Measurements from ENCODE around the gene RBM22. TPM values are rescaled to one million over a fixed set of nuclear protein-coding genes. Genes with fewer than 3 reads are reported as not detected.

Gene RBM22
- total RNA-seq, 1 donor from 2014 or later: 39.3 TPM

DNA sequence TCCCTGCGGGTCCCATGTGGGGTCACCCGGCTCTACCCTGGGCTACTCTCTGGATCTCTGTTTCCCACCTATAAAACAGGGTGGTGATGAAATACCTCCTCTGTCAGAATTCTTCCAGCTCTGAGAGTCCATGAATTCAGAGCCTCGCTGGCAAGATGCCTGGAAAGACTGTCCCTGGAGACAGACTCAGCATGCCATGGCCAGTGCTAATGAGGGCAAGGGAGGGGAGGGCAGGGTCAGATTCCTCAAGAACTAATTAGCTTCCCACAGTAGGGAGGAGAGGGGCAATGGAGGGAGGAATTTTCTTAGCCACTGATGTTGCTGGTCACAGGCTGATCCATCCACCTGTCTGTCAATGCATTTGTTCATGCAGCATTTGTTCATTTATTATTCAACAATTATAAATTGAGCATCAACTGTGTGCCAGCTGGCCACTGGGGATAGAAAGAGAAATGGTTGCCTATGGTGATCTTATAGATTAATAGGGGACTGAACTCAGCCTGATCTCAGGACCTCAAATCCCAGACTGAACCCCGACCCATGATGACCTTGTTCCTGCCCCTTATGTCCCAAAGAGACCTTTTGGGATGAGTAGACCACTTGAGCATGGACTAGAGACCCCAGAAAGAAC, 55.7 kb downstream of the RBM22 start:
- Mint-ChIP-seq H3K4me1 (ENCODE audit: low read depth, unreplicated experiment) (peaks cover 45% of the 10 kb centered on the region), H3K27me3 (ENCODE audit: unreplicated experiment) (peaks cover 11% of the 10 kb centered on the region), H3K27ac (ENCODE audit: unreplicated experiment) (no peak overlapping the region), H3K36me3 (ENCODE audit: unreplicated experiment) (peaks cover 8% of the 10 kb centered on the region), H3K9me3 (ENCODE audit: unreplicated experiment) (peaks cover 7% of the 10 kb centered on the region), H3K4me3 (ENCODE audit: unreplicated experiment) (no peak overlapping the region)
- TF ChIP-seq, protein P1, sequence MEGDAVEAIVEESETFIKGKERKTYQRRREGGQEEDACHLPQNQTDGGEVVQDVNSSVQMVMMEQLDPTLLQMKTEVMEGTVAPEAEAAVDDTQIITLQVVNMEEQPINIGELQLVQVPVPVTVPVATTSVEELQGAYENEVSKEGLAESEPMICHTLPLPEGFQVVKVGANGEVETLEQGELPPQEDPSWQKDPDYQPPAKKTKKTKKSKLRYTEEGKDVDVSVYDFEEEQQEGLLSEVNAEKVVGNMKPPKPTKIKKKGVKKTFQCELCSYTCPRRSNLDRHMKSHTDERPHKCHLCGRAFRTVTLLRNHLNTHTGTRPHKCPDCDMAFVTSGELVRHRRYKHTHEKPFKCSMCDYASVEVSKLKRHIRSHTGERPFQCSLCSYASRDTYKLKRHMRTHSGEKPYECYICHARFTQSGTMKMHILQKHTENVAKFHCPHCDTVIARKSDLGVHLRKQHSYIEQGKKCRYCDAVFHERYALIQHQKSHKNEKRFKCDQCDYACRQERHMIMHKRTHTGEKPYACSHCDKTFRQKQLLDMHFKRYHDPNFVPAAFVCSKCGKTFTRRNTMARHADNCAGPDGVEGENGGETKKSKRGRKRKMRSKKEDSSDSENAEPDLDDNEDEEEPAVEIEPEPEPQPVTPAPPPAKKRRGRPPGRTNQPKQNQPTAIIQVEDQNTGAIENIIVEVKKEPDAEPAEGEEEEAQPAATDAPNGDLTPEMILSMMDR (IDR thresholded peaks at IDR 0.05; ENCODE audit: partially characterized antibody, unreplicated experiment): no peak
- DNase-seq: peak; percentile 49

DNA sequence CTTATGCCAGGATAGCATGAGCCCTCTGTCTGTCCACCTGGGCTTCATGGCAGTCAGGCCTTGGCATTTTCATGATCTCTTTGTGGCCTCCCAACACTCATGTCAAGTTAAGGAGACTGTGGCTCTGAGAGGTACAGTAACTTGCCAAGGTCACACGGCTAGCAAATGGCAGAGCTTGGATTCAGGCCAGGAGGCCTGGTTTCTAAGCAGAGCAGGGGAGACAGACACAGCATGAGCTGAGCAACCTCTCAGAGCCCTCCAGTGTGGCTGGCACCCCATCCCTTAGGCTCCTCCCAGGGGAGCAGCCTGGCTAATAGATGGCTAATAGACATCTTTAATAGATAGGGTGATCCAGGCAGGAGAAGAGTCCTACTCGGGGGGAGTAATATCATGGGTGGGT, 56.3 kb downstream of the RBM22 start:
- Mint-ChIP-seq H3K9me3 (ENCODE audit: unreplicated experiment) (peaks cover 9% of the 10 kb centered on the region), H3K27ac (ENCODE audit: unreplicated experiment) (no peak overlapping the region), H3K4me1 (ENCODE audit: low read depth, unreplicated experiment) (peaks cover 48% of the 10 kb centered on the region), H3K4me3 (ENCODE audit: unreplicated experiment) (no peak overlapping the region), H3K27me3 (ENCODE audit: unreplicated experiment) (peaks cover 10% of the 10 kb centered on the region), H3K36me3 (ENCODE audit: unreplicated experiment) (peaks cover 8% of the 10 kb centered on the region)
- TF ChIP-seq, protein P1 (IDR thresholded peaks at IDR 0.05; ENCODE audit: partially characterized antibody, unreplicated experiment): no peak
- no peak for DNase-seq

DNA sequence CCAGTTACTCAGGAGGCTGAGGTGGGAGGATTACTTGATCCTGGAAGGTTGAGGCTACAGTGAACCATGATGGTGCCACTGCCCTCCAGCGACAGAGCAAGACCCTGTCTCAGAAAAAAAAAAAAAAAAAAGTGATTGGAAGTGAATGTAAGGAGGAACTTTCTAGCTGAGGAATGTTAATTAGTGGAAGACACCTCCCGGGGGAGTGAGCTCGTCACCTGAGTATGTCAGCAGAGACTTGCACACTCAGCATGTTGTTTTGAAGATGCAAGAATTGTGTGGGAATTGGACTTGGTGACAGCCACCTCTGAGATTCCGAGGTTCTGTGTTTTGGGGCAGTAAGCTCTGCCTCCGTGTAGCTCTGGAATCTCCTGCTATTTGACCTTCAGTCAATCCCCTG, 56.8 kb downstream of the RBM22 start:
- no peak for DNase-seq
- TF ChIP-seq, protein P1 (IDR thresholded peaks at IDR 0.05; ENCODE audit: partially characterized antibody, unreplicated experiment): no peak
- no peak overlapping the region for H3K27ac Mint-ChIP-seq (ENCODE audit: unreplicated experiment)
- peaks cover 10% of the 10 kb centered on the region for H3K27me3 Mint-ChIP-seq (ENCODE audit: unreplicated experiment)
- H3K4me1 Mint-ChIP-seq (ENCODE audit: low read depth, unreplicated experiment): peaks cover 51% of the 10 kb centered on the region
- H3K4me3 Mint-ChIP-seq (ENCODE audit: unreplicated experiment): no peak overlapping the region
- H3K36me3 Mint-ChIP-seq (ENCODE audit: unreplicated experiment): peaks cover 8% of the 10 kb centered on the region
- peaks cover 9% of the 10 kb centered on the region for H3K9me3 Mint-ChIP-seq (ENCODE audit: unreplicated experiment)

DNA sequence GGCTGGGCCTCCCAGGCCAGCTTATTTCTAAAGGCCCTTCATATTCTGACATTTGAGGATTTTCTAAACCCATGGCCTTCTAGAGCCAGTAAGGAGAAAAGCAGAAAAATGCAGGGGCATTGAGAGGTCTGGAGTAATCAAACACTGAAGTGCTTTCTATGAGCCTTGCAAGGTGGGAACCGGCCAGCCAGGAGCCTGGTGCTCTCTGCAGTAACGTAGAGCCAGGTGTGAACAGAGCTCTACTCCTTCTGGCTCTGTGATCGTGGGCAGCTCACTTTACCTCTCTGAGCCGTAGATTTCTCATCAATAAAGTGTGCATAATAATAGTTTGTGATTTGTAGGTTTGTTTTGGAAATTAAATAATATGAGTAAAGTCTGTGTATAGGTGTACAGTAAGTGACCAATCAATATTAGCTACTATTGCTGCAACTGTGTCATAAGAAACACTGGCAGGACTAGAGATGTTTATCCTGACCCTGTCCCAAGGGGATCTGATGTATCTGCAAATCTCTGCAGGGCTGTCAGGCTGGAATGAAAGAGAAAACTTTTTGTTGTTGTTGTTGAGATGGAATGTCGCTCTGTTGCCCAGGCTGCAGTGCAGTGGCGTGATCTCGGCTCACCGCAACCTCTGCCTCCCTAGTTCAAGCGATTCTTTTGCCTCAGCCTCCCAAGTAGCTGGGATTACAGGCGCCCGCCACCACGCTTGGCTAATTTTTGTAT, 57.7 kb downstream of the RBM22 start:
- Mint-ChIP-seq H3K4me1 (ENCODE audit: low read depth, unreplicated experiment) (peaks cover 48% of the 10 kb centered on the region), H3K27ac (ENCODE audit: unreplicated experiment) (no peak overlapping the region), H3K27me3 (ENCODE audit: unreplicated experiment) (peaks cover 8% of the 10 kb centered on the region), H3K4me3 (ENCODE audit: unreplicated experiment) (no peak overlapping the region), H3K36me3 (ENCODE audit: unreplicated experiment) (peaks cover 8% of the 10 kb centered on the region), H3K9me3 (ENCODE audit: unreplicated experiment) (peaks cover 10% of the 10 kb centered on the region)
- no peak for DNase-seq
- TF ChIP-seq, protein P1 (IDR thresholded peaks at IDR 0.05; ENCODE audit: partially characterized antibody, unreplicated experiment): no peak

DNA sequence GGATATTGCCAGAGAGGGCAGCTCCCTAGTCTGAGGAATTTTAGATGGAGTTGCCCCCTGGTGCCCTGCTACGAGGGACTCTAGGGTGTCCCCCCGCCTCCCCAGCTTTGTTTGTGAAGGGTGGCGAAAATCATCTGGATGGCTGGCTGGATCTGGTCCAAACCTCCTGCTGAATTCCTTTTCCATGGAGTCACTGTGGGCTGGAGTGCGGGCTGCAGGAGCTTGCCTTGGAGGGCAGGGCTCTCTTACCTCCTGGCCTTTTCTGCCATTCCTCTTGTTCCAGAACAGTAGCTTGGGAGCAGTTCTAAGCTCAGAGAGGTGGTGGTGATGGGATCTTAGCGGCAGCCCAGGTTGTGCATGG, 58.3 kb downstream of the RBM22 start:
- TF ChIP-seq, protein P1 (IDR thresholded peaks at IDR 0.05; ENCODE audit: partially characterized antibody, unreplicated experiment): no peak
- H3K4me3 Mint-ChIP-seq (ENCODE audit: unreplicated experiment): no peak overlapping the region
- peaks cover 11% of the 10 kb centered on the region for H3K9me3 Mint-ChIP-seq (ENCODE audit: unreplicated experiment)
- no peak overlapping the region for H3K27ac Mint-ChIP-seq (ENCODE audit: unreplicated experiment)
- H3K27me3 Mint-ChIP-seq (ENCODE audit: unreplicated experiment): peaks cover 11% of the 10 kb centered on the region
- no peak for DNase-seq
- H3K36me3 Mint-ChIP-seq (ENCODE audit: unreplicated experiment): peaks cover 6% of the 10 kb centered on the region
- H3K4me1 Mint-ChIP-seq (ENCODE audit: low read depth, unreplicated experiment): peaks cover 48% of the 10 kb centered on the region
